Renal cortical epithelial cell (primary cell): ENCODE measurements around the gene ZNF77. TPM values are rescaled to one million over a fixed set of nuclear protein-coding genes. Genes with fewer than 3 reads are reported as not detected.
"Not testable (repeated sequence)": the region's sequence is repeated elsewhere in the genome, so short reads cannot be mapped to it uniquely, and the experiment has no call there.

ENCODE experiments used
- DNase-seq: peaks from one replicate; pipeline ENCODE4 v3.0.0-alpha.2; 2011; ENCODE audit warnings: low read depth
- total RNA-seq: library from RNA; depleted of rRNA; stranded (reverse); fragments of >200 nt; gene quantifications from 2 replicates; pipeline ENCODE4 v1.2.3, GENCODE V29; 2014

ZNF77 gene
- total RNA-seq, 1 donor from 2014 or later, result 7.0 TPM

GRCh38 chr19:2970201-2970835 lies 25.5 kb upstream of the ZNF77 start:
- DNase-seq, result peak; percentile 63

- DNase-seq, result no peak
These were observed 24.3 kb upstream of the ZNF77 start for GRCh38 chr19:2969104-2969504.

GRCh38 chr19:2967972-2968371 lies 23.2 kb upstream of the ZNF77 start:
- DNase-seq, result no peak

GRCh38 chr19:2964874-2965273 lies 20.1 kb upstream of the ZNF77 start:
- DNase-seq, result no peak

- peak; percentile 70 for DNase-seq
These were observed 18.9 kb upstream of the ZNF77 start for GRCh38 chr19:2963631-2964030.

GRCh38 chr19:2963122-2963521 lies 18.4 kb upstream of the ZNF77 start:
- DNase-seq, result no peak

- peak; percentile 78 for DNase-seq
These were observed 17.4 kb upstream of the ZNF77 start for GRCh38 chr19:2962018-2962670.

- no peak for DNase-seq
These were observed 15.3 kb upstream of the ZNF77 start for GRCh38 chr19:2960120-2960519.

- DNase-seq, result no peak
These were observed 12.4 kb upstream of the ZNF77 start for GRCh38 chr19:2957160-2957559.

- DNase-seq, result peak; percentile 82
These were observed 8.2 kb upstream of the ZNF77 start for GRCh38 chr19:2952953-2953481.

GRCh38 chr19:2950286-2951124 lies 5.7 kb upstream of the ZNF77 start:
- peak; percentile 98 for DNase-seq

- no peak for DNase-seq
These were observed 5.1 kb upstream of the ZNF77 start for GRCh38 chr19:2949939-2950285.

GRCh38 chr19:2945575-2946184 lies 909 bp upstream of the ZNF77 start:
- DNase-seq, result no peak

GRCh38 chr19:2944403-2944774 lies 382 bp downstream of the ZNF77 start:
- no peak for DNase-seq

- no peak for DNase-seq
These were observed 1.7 kb downstream of the ZNF77 start for GRCh38 chr19:2942928-2943640.

GRCh38 chr19:2935863-2936262 lies 8.9 kb downstream of the ZNF77 start:
- not testable (repeated sequence) for DNase-seq

- DNase-seq, result no peak
These were observed 11.3 kb downstream of the ZNF77 start for GRCh38 chr19:2933490-2933910.

GRCh38 chr19:2927032-2927430 lies 17.7 kb downstream of the ZNF77 start:
- DNase-seq, result no peak

- no peak for DNase-seq
These were observed 18.3 kb downstream of the ZNF77 start for GRCh38 chr19:2926341-2927031.

GRCh38 chr19:2923510-2923909 lies 21.3 kb downstream of the ZNF77 start:
- peak; percentile 56 for DNase-seq

GRCh38 chr19:2922987-2923386 lies 21.8 kb downstream of the ZNF77 start:
- DNase-seq, result peak; percentile 73
